Colonic mucosa (tissue), 4 donors: ENCODE results near the gene SIPA1L3. TPM values are rescaled to one million over a fixed set of nuclear protein-coding genes. Genes with fewer than 3 reads are reported as not detected.
A peak's percentile ranks its signal among the peaks of the same experiment; 100 is the strongest.
"Not testable (repeated sequence)": the region's sequence is repeated elsewhere in the genome, so short reads cannot be mapped to it uniquely, and the experiment has no call there.

Experiments
- DNase-seq: peaks from one replicate; pipeline ENCODE4 v3.0.0-alpha.2; 2020
- H3K27ac ChIP-seq: fragments of 200-600 bp; one replicate; pipeline ENCODE4 v1.8.0; 2021
- H3K27me3 ChIP-seq: fragments of 200-600 bp; one replicate; pipeline ENCODE4 v1.8.0; 2021
- H3K36me3 ChIP-seq: fragments of 200-600 bp; one replicate; pipeline ENCODE4 v1.8.0; 2021
- H3K4me1 ChIP-seq: fragments of 200-600 bp; one replicate; pipeline ENCODE4 v1.8.0; 2021; ENCODE audit warnings: mild to moderate bottlenecking
- H3K4me3 ChIP-seq: fragments of 200-600 bp; one replicate; pipeline ENCODE4 v1.8.0; 2021
- H3K9ac ChIP-seq, 2 donors: one replicate each; pipeline ENCODE4 v1.7.0; 2013; ENCODE audit warnings: control low read depth in 2 of 2, low read depth in 2 of 2, low read length in 2 of 2
- H3K9me3 ChIP-seq: fragments of 200-600 bp; one replicate; pipeline ENCODE4 v1.8.0; 2021
- CTCF ChIP-seq: fragments of 200-600 bp; IDR thresholded peaks from one replicate; pipeline ENCODE4 v1.8.0; 2022; ENCODE audit warnings: antibody characterized with exemption, mild to moderate bottlenecking
- intact Hi-C: fragments of 100-400 bp; cut with DNase I; formaldehyde crosslinking; loops from one replicate; pipeline ENCODE4 v1.14.1; 2022
- total RNA-seq, 2 donors: library from RNA; stranded (reverse); fragmentation: NEBNext Ultra II Directional in 1 of 2; extraction: Animal tissue kit (Norgen Biotek cat#: 25700) in 1 of 2; gene quantifications; one replicate each; pipeline ENCODE4 v1.2.1, GENCODE V29; 2021
- donor health status: healthy.
- donor health status: DM: no; HTN: no; CAD: no.
- donor health status: DM: no; HTN: no; CAD: no.

Gene SIPA1L3
- total RNA-seq, 2 donors from 2014 or later = 98.6 to 113 TPM

- Histone ChIP-seq H3K9ac (no peak overlapping the region), H3K9me3 (no peaks in the 10 kb centered on the region), H3K27ac (peak overlapping the region; percentile 36), H3K27me3 (no peaks in the 10 kb centered on the region), H3K4me3 (no peak overlapping the region), H3K4me1 (no peaks in the 10 kb centered on the region), H3K36me3 (no peaks in the 10 kb centered on the region)
- TF ChIP-seq CTCF = no peak
- no peak for DNase-seq
- intact Hi-C loops = no loop called here
Observed at GRCh38 chr19:38023671-38024541, 116.9 kb downstream of the SIPA1L3 start.

GRCh38 chr19:38024992-38025908 is 118.2 kb downstream of the SIPA1L3 start:
- no peak overlapping the region for H3K27ac ChIP-seq
- TF ChIP-seq CTCF = no peak
- H3K36me3 ChIP-seq = no peaks in the 10 kb centered on the region
- intact Hi-C loops = no loop called here
- H3K27me3 ChIP-seq = no peaks in the 10 kb centered on the region
- H3K9me3 ChIP-seq = no peaks in the 10 kb centered on the region
- peak; percentile 36 for DNase-seq
- H3K4me3 ChIP-seq = no peak overlapping the region
- no peaks in the 10 kb centered on the region for H3K4me1 ChIP-seq
- H3K9ac ChIP-seq = no peak overlapping the region

DNA sequence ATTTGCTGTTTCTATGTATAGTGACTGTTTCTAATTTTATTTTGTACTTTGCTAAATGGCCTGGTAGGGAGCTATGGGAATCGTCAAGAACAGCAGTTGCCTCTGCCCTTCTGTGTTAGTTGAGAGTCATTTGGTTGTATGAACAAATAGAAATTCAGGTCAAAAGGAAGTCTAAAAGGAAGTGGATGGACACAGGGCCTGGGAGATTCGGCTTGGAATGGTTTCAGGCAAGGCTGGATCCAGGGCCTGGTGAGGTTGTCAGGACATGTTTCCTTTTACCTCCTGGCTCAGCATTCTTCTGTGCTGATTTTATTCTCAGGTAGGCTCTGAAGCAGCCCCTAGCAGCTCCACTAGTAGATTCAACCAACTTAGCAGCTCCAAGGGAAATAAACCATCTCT is 118.9 kb downstream of the SIPA1L3 start:
- Histone ChIP-seq H3K36me3 (no peaks in the 10 kb centered on the region), H3K9me3 (no peaks in the 10 kb centered on the region), H3K4me3 (no peak overlapping the region), H3K4me1 (no peaks in the 10 kb centered on the region), H3K9ac (no peak overlapping the region), H3K27ac (no peak overlapping the region), H3K27me3 (no peaks in the 10 kb centered on the region)
- TF ChIP-seq CTCF = no peak
- intact Hi-C loops = no loop called here
- DNase-seq = no peak

GRCh38 chr19:38028913-38029510 is 122.0 kb downstream of the SIPA1L3 start:
- no peak for DNase-seq
- Histone ChIP-seq H3K27me3 (no peaks in the 10 kb centered on the region), H3K9ac (no peak overlapping the region), H3K4me3 (no peak overlapping the region), H3K36me3 (no peaks in the 10 kb centered on the region), H3K4me1 (no peaks in the 10 kb centered on the region), H3K9me3 (no peaks in the 10 kb centered on the region), H3K27ac (no peak overlapping the region)
- intact Hi-C loops = no loop called here
- TF ChIP-seq CTCF = no peak

GRCh38 chr19:38030001-38030400 is 123.0 kb downstream of the SIPA1L3 start:
- DNase-seq, H3K4me3 ChIP-seq, H3K9ac ChIP-seq, H3K9me3 ChIP-seq, H3K27ac ChIP-seq, H3K27me3 ChIP-seq, H3K36me3 ChIP-seq, H3K4me1 ChIP-seq, intact Hi-C loops: not testable (repeated sequence)
